Mucosa of rectum (tissue), 2 donors: Measurements from ENCODE around the gene MNX1.

ENCODE experiments used
- H3K27ac ChIP-seq, 2 donors: one replicate each; pipeline ENCODE4 v1.7.0; 2013; ENCODE audit warnings: inconsistent platforms in 2 of 2, low read depth in 2 of 2, low read length in 2 of 2
- H3K27me3 ChIP-seq, 2 donors: one replicate each; pipeline ENCODE4 v1.7.0; 2013; ENCODE audit warnings: low read length in 2 of 2; ENCODE audit not compliant: control insufficient read depth in 2 of 2, insufficient read depth in 2 of 2
- H3K36me3 ChIP-seq, 2 donors: one replicate each; pipeline ENCODE4 v1.7.0; 2013; ENCODE audit warnings: low read length in 2 of 2; ENCODE audit not compliant: control insufficient read depth in 2 of 2, insufficient read depth in 2 of 2
- H3K4me1 ChIP-seq, 2 donors: one replicate each; pipeline ENCODE4 v1.7.0; 2013; ENCODE audit warnings: low read length in 2 of 2, mild to moderate bottlenecking in 1 of 2; ENCODE audit not compliant: control insufficient read depth in 2 of 2, insufficient read depth in 2 of 2
- H3K4me3 ChIP-seq, 2 donors: one replicate each; pipeline ENCODE4 v1.7.0; 2013; ENCODE audit warnings: low read length in 2 of 2
- H3K9ac ChIP-seq, 2 donors: one replicate each; pipeline ENCODE4 v1.7.0; 2013; ENCODE audit warnings: low read length in 2 of 2, low read depth in 1 of 2, mild to moderate bottlenecking in 1 of 2
- H3K9me3 ChIP-seq, 2 donors: one replicate each; pipeline ENCODE4 v1.7.0; 2013; ENCODE audit warnings: low read length in 2 of 2; ENCODE audit not compliant: control insufficient read depth in 2 of 2
- donor health status: healthy.
- donor health status: Normal muscosa, but diverticular disease.

The MNX1 gene

GRCh38 chr7:156993021-156993924, 17.2 kb downstream of the MNX1 start:
- H3K9ac ChIP-seq: no peak overlapping the region
- H3K27me3 ChIP-seq: peaks cover 0 to 5% of the 10 kb centered on the region in 2 donors
- H3K4me1 ChIP-seq: no peaks in the 10 kb centered on the region
- no peaks in the 10 kb centered on the region for H3K36me3 ChIP-seq
- H3K9me3 ChIP-seq: no peaks in the 10 kb centered on the region
- H3K27ac ChIP-seq: no peak overlapping the region
- H3K4me3 ChIP-seq: no peak overlapping the region

- H3K27me3 ChIP-seq: no peaks in the 10 kb centered on the region
Observed at GRCh38 chr7:156989766-156990535, 20.5 kb downstream of the MNX1 start.

GRCh38 chr7:156988343-156989185, 21.9 kb downstream of the MNX1 start:
- no peak overlapping the region for H3K27ac ChIP-seq
- H3K9me3 ChIP-seq: no peaks in the 10 kb centered on the region
- peaks cover 0 to 3% of the 10 kb centered on the region in 2 donors for H3K4me1 ChIP-seq
- no peak overlapping the region for H3K4me3 ChIP-seq
- no peak overlapping the region for H3K9ac ChIP-seq
- H3K27me3 ChIP-seq: no peaks in the 10 kb centered on the region
- H3K36me3 ChIP-seq: no peaks in the 10 kb centered on the region

More at GRCh38 chr7:156989766-156990535, 20.5 kb downstream of the MNX1 start:
- Histone ChIP-seq H3K9ac (no peak overlapping the region), H3K36me3 (no peaks in the 10 kb centered on the region), H3K4me1 (no peaks in the 10 kb centered on the region), H3K9me3 (no peaks in the 10 kb centered on the region), H3K4me3 (no peak overlapping the region), H3K27ac (no peak overlapping the region)

GRCh38 chr7:156986378-156986777, 24.1 kb downstream of the MNX1 start:
- Histone ChIP-seq H3K4me1 (peaks cover 0 to 3% of the 10 kb centered on the region in 2 donors), H3K4me3 (no peak overlapping the region), H3K9ac (no peak overlapping the region), H3K9me3 (no peaks in the 10 kb centered on the region), H3K27me3 (no peaks in the 10 kb centered on the region), H3K27ac (no peak overlapping the region), H3K36me3 (no peaks in the 10 kb centered on the region)

- Histone ChIP-seq H3K4me3 (no peak overlapping the region), H3K27ac (no peak overlapping the region), H3K9ac (no peak overlapping the region)
Observed at GRCh38 chr7:156985101-156985992, 25.1 kb downstream of the MNX1 start.

GRCh38 chr7:156984174-156984891, 26.1 kb downstream of the MNX1 start:
- no peak overlapping the region for H3K27ac ChIP-seq
- no peak overlapping the region for H3K9ac ChIP-seq

More at GRCh38 chr7:156985101-156985992, 25.1 kb downstream of the MNX1 start:
- Histone ChIP-seq H3K36me3 (no peaks in the 10 kb centered on the region), H3K27me3 (no peaks in the 10 kb centered on the region), H3K4me1 (peaks cover 0 to 3% of the 10 kb centered on the region in 2 donors), H3K9me3 (no peaks in the 10 kb centered on the region)

DNA sequence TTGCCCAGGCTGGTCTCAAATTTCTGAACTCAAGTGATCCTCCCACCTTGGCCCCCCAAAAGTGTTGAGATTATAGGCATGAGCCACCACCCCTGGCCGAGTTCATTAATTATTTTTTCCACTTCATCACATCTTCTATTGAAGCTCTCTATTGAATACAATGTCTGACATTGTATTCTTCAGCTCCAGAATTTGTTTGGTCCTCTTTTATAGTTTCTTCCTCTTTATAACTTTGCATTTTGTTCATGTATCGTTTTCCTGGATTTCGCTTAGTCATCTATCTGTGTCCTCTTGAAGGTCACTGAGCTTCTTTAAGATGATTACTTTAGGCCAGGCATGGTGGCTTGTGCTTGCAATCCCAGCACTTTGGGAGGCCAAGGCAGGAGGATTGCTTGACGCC, 30.8 kb downstream of the MNX1 start:
- Histone ChIP-seq H3K27ac (no peak overlapping the region), H3K36me3 (no peaks in the 10 kb centered on the region), H3K4me3 (no peak overlapping the region), H3K9ac (no peak overlapping the region), H3K4me1 (peaks cover 0 to 3% of the 10 kb centered on the region in 2 donors), H3K9me3 (no peaks in the 10 kb centered on the region), H3K27me3 (no peaks in the 10 kb centered on the region)

More at GRCh38 chr7:156984174-156984891, 26.1 kb downstream of the MNX1 start:
- H3K9me3 ChIP-seq: no peaks in the 10 kb centered on the region
- H3K27me3 ChIP-seq: no peaks in the 10 kb centered on the region
- H3K36me3 ChIP-seq: no peaks in the 10 kb centered on the region
- H3K4me3 ChIP-seq: no peak overlapping the region
- H3K4me1 ChIP-seq: peaks cover 0 to 3% of the 10 kb centered on the region in 2 donors

GRCh38 chr7:156979007-156979606, 31.4 kb downstream of the MNX1 start:
- H3K36me3 ChIP-seq: no peaks in the 10 kb centered on the region
- H3K27me3 ChIP-seq: no peaks in the 10 kb centered on the region
- peaks cover 0 to 1% of the 10 kb centered on the region in 2 donors for H3K4me1 ChIP-seq
- no peak overlapping the region for H3K27ac ChIP-seq
- no peak overlapping the region for H3K4me3 ChIP-seq
- no peak overlapping the region for H3K9ac ChIP-seq
- no peaks in the 10 kb centered on the region for H3K9me3 ChIP-seq
